Fibroblast of villous mesenchyme (primary cell): ENCODE measurements around the gene EIF2B4. TPM values are rescaled to one million over a fixed set of nuclear protein-coding genes. Genes with fewer than 3 reads are reported as not detected.

Experiments used
- DNase-seq: peaks from one replicate; pipeline ENCODE4 v3.0.0-alpha.2; 2010; ENCODE audit warnings: low read depth
- H3K4me3 ChIP-seq: 2 replicates; pipeline ENCODE4 v1.5.1; 2011; ENCODE audit warnings: low read depth, mild to moderate bottlenecking, low read length
- CTCF ChIP-seq: IDR thresholded peaks from 2 replicates; pipeline ENCODE4 v1.5.1; 2012; ENCODE audit warnings: low read depth, mild to moderate bottlenecking, low read length; ENCODE audit not compliant: insufficient read depth
- total RNA-seq: library from RNA; depleted of rRNA; stranded (reverse); fragments of >200 nt; gene quantifications from 2 replicates; pipeline ENCODE4 v1.2.3, GENCODE V29; 2012

The EIF2B4 gene
- total RNA-seq, 1 donor: 28.9 TPM

GRCh38 chr2:27407798-27408491 is 37.8 kb upstream of the EIF2B4 start:
- peak; percentile 62 for DNase-seq
- peak overlapping the region; percentile 97 for H3K4me3 ChIP-seq
- peak; percentile 70 for TF ChIP-seq CTCF

DNA sequence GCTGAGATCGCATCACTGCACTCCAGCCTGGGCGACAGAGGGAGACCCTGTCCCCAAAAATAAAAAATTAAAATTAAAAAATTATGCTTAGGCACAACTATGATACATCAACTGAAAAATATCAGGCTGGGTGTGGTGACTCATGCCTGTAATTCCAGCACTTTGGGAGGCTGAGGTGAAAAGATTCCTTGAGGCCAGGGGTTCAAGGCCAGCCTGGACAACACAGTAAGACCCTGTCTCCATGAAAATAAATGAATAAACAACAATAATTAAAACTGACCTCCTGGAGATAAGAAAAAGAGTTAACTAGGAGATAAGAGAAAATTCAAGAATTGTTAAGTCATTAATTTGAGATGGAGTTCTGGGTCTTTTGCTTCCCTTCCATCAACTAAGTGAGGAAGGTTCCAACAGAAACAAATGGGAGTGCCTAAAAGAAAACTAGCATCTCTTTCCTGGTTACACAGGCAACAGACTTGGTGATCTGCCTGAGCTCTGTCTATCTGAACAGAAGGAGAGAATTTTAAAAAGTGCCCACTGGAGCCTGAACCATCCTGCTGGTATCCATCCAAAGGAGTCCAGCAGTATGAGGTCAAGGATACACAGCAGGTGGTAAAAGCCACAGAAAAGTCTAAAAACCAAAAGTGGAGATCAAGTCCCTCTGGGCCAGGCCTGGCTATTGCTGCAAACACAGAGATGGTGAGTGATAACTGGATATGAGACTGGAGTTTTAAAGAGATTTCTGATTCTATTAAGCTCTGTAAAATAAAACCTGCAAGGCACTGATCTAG is 30.4 kb upstream of the EIF2B4 start:
- no peak for TF ChIP-seq CTCF
- no peak for DNase-seq
- no peak overlapping the region for H3K4me3 ChIP-seq

DNA sequence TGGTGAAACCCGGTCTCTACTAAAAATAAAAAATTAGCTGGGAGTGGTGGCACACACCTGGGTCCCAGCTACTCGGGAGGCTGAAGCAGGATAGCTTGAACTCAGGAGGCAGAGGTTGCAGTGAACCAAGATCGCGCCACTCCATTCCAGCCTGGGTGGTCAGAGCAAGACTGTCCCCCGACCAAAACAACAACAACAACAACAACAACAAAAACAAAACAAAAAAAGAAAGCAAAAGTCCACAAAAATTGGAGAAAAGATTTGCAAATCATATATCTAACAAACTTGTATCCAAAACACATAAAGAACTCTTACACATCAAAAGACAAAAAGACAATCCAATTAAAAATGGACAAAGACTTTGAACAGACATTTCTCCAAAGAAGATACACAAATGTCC is 28.8 kb upstream of the EIF2B4 start:
- no peak for DNase-seq
- no peak overlapping the region for H3K4me3 ChIP-seq
- TF ChIP-seq CTCF: no peak

DNA sequence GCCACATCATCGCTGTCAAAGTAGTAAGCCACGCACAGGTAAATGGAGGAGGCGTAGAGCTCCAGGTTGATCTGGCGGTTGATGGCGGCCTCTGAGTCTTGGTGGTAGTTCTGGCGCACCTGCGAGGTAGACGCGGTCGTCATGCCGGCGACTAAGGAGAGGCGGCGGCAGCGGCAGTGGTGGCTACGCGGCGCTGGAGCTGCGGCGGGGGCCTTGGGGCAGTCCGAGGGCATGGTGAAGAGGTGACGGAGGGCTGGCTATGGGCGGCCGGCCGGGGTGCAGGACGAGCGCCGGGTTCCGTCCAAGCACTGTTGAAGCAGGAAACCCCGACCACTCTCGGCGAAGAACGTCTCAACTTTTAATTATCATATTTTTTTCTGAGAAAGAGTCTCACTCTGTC is 23.1 kb upstream of the EIF2B4 start:
- DNase-seq: no peak
- TF ChIP-seq CTCF: no peak
- no peak overlapping the region for H3K4me3 ChIP-seq

DNA sequence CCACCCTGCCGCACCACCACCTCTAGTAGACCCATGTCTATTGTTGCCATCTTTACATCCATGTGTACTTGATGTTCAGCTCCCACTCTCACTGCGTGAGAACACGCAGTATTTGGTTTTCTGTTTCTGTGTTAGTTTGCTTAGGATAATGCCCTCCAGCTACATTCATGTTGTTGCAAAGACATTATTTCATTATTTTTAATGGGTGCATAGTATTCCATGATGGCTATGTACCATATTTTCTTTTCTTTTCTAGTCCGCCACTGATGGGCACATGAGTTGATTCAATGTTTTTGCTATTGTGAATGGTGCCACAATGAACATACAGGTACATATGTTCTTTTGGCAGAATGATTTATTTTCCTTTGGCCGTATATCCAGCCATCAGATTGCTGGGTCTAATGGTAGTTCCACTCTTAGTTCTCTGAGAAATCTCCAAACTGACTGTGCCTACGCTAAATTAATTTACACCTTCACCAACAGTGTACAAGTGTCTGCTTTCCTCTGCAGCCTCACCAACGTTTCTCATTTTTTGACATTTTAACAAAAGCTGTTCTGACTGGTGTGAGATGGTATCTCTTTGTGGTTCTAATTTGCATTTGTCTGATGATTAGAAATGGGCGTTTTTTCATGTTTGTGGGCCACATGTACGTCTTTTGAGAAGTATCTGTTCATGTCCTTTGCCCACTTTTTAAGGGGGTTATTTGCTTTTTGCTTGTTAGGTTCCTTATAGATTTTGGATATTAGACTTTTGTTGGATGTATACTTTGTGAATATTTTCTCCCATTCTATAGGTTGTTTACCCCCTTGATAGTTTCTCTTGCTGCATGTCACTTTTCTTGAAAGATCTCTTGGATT is 20.9 kb upstream of the EIF2B4 start:
- no peak for TF ChIP-seq CTCF
- no peak overlapping the region for H3K4me3 ChIP-seq
- DNase-seq: no peak

- H3K4me3 ChIP-seq: no peak overlapping the region
- no peak for TF ChIP-seq CTCF
- DNase-seq: no peak
Measured at GRCh38 chr2:27381577-27382181, 11.5 kb upstream of the EIF2B4 start.
